MM.1S (cell line): ENCODE measurements around the gene BICDL1.

Experiments used
- EZH2 ChIP-seq: fragments of 300-600 bp; sonication (generic); optimal IDR thresholded peaks from 2 replicates; pipeline ENCODE3; 2017; ENCODE audit warnings: low read depth, mild to moderate bottlenecking, antibody characterized with exemption, low read length, mixed read lengths
- TF ChIP-seq, protein P1 (sequence below): fragments of 300-600 bp; sonication (generic); IDR thresholded peaks from 2 replicates; pipeline ENCODE4 v1.5.1; 2016; ENCODE audit warnings: antibody characterized with exemption, low read length, mixed read lengths

DNA sequence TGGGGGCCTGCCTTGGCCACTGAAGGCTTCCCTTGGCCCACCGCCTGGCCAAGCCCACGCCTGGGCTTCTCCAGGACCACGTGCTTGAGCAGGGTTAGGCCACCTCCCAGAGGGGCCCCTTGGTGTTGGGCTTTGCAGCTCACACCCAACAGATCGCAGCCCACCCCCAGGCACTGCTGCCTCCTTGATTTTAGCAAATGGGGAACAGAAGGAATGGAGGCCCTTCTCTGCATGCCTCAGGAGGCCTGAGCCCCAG, 104.2 kb downstream of the BICDL1 start:
- TF ChIP-seq, protein P1, sequence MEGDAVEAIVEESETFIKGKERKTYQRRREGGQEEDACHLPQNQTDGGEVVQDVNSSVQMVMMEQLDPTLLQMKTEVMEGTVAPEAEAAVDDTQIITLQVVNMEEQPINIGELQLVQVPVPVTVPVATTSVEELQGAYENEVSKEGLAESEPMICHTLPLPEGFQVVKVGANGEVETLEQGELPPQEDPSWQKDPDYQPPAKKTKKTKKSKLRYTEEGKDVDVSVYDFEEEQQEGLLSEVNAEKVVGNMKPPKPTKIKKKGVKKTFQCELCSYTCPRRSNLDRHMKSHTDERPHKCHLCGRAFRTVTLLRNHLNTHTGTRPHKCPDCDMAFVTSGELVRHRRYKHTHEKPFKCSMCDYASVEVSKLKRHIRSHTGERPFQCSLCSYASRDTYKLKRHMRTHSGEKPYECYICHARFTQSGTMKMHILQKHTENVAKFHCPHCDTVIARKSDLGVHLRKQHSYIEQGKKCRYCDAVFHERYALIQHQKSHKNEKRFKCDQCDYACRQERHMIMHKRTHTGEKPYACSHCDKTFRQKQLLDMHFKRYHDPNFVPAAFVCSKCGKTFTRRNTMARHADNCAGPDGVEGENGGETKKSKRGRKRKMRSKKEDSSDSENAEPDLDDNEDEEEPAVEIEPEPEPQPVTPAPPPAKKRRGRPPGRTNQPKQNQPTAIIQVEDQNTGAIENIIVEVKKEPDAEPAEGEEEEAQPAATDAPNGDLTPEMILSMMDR: no peak
- no peak for TF ChIP-seq EZH2
